Calu3 (cell line): ENCODE measurements around the gene DAB1. TPM values are rescaled to one million over a fixed set of nuclear protein-coding genes. Genes with fewer than 3 reads are reported as not detected.

ENCODE experiments used
- BruUV-seq: library from RNA; stranded (reverse); fragments of 400-500 nt; replicated peaks from 2 replicates; lab custom pipeline; 2021; lab: Mats Ljungman, UMichigan
- CTCF ChIA-PET: fragments of 300-600 bp; sonication (Branson Sonifier 250); formaldehyde crosslinking; loops from one replicate; lab custom pipeline; 2022; ENCODE audit warnings: antibody characterized with exemption; lab: Charles Lee
- DNase-seq: peaks from one replicate; pipeline ENCODE4 v3.0.0; 2022
- H3K27ac Mint-ChIP-seq: one replicate; pipeline ENCODE4 v1.8.0; 2022; ENCODE audit warnings: mixed read lengths; ENCODE audit not compliant: unreplicated experiment
- H3K27me3 Mint-ChIP-seq: one replicate; pipeline ENCODE4 v1.8.0; 2022; ENCODE audit warnings: mixed read lengths; ENCODE audit not compliant: unreplicated experiment
- H3K36me3 Mint-ChIP-seq: one replicate; pipeline ENCODE4 v1.8.0; 2022; ENCODE audit warnings: mild to moderate bottlenecking, moderate library complexity, mixed read lengths; ENCODE audit not compliant: insufficient read depth, unreplicated experiment
- H3K4me1 Mint-ChIP-seq: one replicate; pipeline ENCODE4 v1.8.0; 2022; ENCODE audit warnings: mild to moderate bottlenecking, low read depth, mixed read lengths; ENCODE audit not compliant: unreplicated experiment
- H3K4me3 Mint-ChIP-seq: one replicate; pipeline ENCODE4 v1.8.0; 2022; ENCODE audit warnings: mild to moderate bottlenecking, low read depth, moderate library complexity, mixed read lengths; ENCODE audit not compliant: unreplicated experiment
- H3K9me3 Mint-ChIP-seq: one replicate; pipeline ENCODE4 v1.8.0; 2022; ENCODE audit warnings: low read depth, mixed read lengths; ENCODE audit not compliant: unreplicated experiment
- intact Hi-C: fragments of 100-400 bp; cut with micrococcal nuclease; formaldehyde crosslinking; loops from one replicate; pipeline ENCODE4 v1.10.0; 2022; ENCODE audit not compliant: unreplicated experiment
- total RNA-seq: library from RNA; stranded (reverse); gene quantifications from 2 replicates; pipeline ENCODE4 v1.2.3, GENCODE V29; 2022
- TF ChIP-seq, protein P1 (sequence below): fragments of 200-600 bp; IDR thresholded peaks from one replicate; pipeline ENCODE4 v1.8.0; 2022; ENCODE audit warnings: antibody characterized with exemption; ENCODE audit not compliant: unreplicated experiment

DAB1 gene
- total RNA-seq, 1 experiment from 2014 or later, result not detected

DNA sequence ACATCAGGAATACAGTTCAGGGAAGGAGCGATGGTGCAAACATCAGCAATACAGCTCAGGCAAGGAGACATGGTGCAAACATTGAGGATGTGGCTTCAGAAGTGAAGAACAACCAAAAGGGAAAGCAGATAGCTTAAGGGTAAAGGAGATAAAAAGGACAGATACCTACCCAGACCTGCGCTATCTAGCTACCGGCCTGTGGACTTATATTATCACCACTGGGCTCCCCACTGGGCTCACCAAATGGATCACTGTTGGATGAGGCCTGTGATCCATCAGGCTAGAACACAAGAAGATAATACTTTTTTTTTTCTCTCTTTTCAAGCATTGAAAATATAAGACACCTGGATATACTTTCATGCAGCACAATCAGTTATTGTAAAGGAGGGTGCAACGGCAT, 413.3 kb downstream of the DAB1 start:
- no peaks in the 10 kb centered on the region for H3K36me3 Mint-ChIP-seq

DNA sequence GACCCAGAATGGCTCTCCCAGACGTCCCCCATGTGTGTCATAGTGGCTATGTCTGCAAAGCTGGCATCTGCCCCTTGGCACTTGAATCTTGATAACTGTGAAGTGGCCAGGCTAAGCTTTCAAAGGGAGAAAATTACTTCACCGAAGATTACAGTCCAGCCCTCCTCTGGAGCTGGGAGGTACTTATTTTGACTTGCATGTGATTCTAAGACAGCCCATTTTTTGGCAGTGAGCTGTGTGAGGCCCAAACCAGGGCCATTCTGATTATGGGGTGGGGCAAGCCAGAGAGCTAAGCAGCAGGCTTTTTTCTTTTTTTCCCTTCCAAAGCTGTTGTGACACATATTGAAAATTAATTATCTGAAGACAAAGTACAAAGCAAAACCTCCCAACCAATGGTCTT, 415.9 kb downstream of the DAB1 start:
- CTCF ChIA-PET, result no interaction called here

More for the DNA sequence above, 413.3 kb downstream of the DAB1 start:
- H3K4me3 Mint-ChIP-seq, result no peak overlapping the region
- no peaks in the 10 kb centered on the region for H3K27me3 Mint-ChIP-seq
- no peaks in the 10 kb centered on the region for H3K4me1 Mint-ChIP-seq
- no TSS peak for BruUV-seq
- CTCF ChIA-PET, result no interaction called here
- TF ChIP-seq, protein P1, sequence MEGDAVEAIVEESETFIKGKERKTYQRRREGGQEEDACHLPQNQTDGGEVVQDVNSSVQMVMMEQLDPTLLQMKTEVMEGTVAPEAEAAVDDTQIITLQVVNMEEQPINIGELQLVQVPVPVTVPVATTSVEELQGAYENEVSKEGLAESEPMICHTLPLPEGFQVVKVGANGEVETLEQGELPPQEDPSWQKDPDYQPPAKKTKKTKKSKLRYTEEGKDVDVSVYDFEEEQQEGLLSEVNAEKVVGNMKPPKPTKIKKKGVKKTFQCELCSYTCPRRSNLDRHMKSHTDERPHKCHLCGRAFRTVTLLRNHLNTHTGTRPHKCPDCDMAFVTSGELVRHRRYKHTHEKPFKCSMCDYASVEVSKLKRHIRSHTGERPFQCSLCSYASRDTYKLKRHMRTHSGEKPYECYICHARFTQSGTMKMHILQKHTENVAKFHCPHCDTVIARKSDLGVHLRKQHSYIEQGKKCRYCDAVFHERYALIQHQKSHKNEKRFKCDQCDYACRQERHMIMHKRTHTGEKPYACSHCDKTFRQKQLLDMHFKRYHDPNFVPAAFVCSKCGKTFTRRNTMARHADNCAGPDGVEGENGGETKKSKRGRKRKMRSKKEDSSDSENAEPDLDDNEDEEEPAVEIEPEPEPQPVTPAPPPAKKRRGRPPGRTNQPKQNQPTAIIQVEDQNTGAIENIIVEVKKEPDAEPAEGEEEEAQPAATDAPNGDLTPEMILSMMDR, result no peak
- H3K9me3 Mint-ChIP-seq, result peaks cover 6% of the 10 kb centered on the region
- DNase-seq, result no peak
- intact Hi-C loops, result no loop called here
- H3K27ac Mint-ChIP-seq, result no peak overlapping the region

DNA sequence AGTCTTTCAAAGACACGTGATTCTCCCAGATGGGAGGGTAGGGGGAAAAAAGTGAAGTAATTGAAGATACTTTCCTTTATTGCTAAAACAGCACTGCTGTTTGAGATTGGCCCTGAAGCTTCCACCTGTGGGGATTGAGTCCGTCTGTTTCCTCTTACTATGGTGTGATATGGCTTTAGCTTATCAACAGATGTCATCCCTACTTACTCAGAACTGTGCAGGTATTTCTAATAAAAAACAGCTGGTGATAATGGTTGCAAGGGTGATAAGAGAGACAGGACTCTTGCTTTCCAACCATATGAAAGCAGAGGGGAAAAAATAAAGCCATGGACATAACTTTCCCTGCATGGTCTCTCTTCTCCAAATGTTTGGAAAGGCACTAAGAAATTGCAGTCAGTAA, 416.4 kb downstream of the DAB1 start:
- CTCF ChIA-PET, result no interaction called here
- Mint-ChIP-seq H3K36me3 (no peaks in the 10 kb centered on the region), H3K4me1 (no peaks in the 10 kb centered on the region), H3K27me3 (no peaks in the 10 kb centered on the region), H3K9me3 (peaks cover 10% of the 10 kb centered on the region), H3K4me3 (no peak overlapping the region), H3K27ac (no peak overlapping the region)
- no peak for DNase-seq
- intact Hi-C loops, result no loop called here
- BruUV-seq, result no TSS peak
- TF ChIP-seq, protein P1, result no peak

More for the DNA sequence above, 415.9 kb downstream of the DAB1 start:
- H3K36me3 Mint-ChIP-seq, result no peaks in the 10 kb centered on the region
- no peak for DNase-seq
- TF ChIP-seq, protein P1, result no peak
- H3K27me3 Mint-ChIP-seq, result no peaks in the 10 kb centered on the region
- H3K27ac Mint-ChIP-seq, result no peak overlapping the region
- intact Hi-C loops, result no loop called here
- no peaks in the 10 kb centered on the region for H3K4me1 Mint-ChIP-seq
- no TSS peak for BruUV-seq
- no peak overlapping the region for H3K4me3 Mint-ChIP-seq
- peaks cover 10% of the 10 kb centered on the region for H3K9me3 Mint-ChIP-seq

DNA sequence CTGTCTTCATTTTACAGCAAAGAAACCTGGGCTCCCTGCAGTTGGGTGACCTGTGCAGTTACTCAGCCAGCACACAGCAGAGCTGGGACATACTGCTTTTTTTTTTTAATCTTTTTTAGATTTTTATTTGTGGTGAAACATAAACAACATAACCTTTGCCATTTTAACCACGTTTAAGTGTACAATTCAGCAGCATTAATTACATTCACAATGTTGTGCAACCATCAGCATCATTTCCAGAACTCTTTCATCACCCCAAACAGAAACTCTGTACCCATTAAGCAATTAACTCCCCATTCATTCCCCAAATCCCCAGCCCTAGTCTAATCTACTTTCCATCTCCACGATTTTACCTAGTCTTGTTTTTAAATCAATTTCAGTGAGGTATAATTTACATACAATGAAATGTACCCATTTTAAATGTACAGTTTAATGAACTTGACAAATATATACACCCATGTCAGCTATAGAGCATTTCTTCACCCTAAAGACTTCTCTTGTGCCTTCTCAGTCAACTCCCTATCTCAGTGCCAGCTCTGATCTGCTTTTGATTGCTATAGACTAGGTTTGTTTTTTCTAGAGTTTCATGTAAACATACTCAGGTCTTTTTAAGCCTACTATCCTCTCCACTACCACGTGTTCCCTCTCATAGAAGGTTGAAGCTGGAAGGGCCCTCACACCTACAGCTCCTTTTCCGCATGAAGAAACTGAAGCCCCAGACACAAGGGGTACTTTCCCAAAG, 420.3 kb downstream of the DAB1 start:
- TF ChIP-seq, protein P1, result no peak
- no peak overlapping the region for H3K4me3 Mint-ChIP-seq
- DNase-seq, result no peak
- no peaks in the 10 kb centered on the region for H3K27me3 Mint-ChIP-seq
- peaks cover 14% of the 10 kb centered on the region for H3K9me3 Mint-ChIP-seq
- H3K27ac Mint-ChIP-seq, result no peak overlapping the region
- intact Hi-C loops, result no loop called here
- no peaks in the 10 kb centered on the region for H3K4me1 Mint-ChIP-seq
- BruUV-seq, result no TSS peak
- CTCF ChIA-PET, result no interaction called here
- H3K36me3 Mint-ChIP-seq, result no peaks in the 10 kb centered on the region
